Neural cell (in vitro differentiated cells): ENCODE measurements around the gene TCP11. TPM values are rescaled to one million over a fixed set of nuclear protein-coding genes. Genes with fewer than 3 reads are reported as not detected.

ENCODE experiments used
- H2AFZ ChIP-seq: fragments of 200-600, 300-800 bp; sonication (generic), shearing (Covaris generic); 2 replicates; pipeline ENCODE4 v1.6.0; 2014; ENCODE audit warnings: low read depth, mild to moderate bottlenecking, antibody characterized with exemption, low read length, moderate library complexity
- H3F3A ChIP-seq: fragments of 200-600 bp; shearing (Covaris generic); 2 replicates; pipeline ENCODE4 v1.6.1; 2016; ENCODE audit warnings: mild to moderate bottlenecking, moderate library complexity, mixed read lengths, antibody characterized with exemption, low read length; ENCODE audit not compliant: insufficient read depth, poor library complexity, severe bottlenecking
- H3K27ac ChIP-seq: fragments of 200-600, 300-800 bp; sonication (generic), shearing (Covaris generic); 2 replicates; pipeline ENCODE4 v1.5.1; 2014; ENCODE audit warnings: mild to moderate bottlenecking, low read length, moderate library complexity
- H3K27me3 ChIP-seq: fragments of 300-800, 200-600 bp; sonication (generic), shearing (Covaris generic); 2 replicates; pipeline ENCODE4 v1.6.0; 2014; ENCODE audit warnings: mild to moderate bottlenecking, low read depth, low read length, moderate library complexity; ENCODE audit not compliant: insufficient read depth
- H3K36me3 ChIP-seq: fragments of 300-800, 200-600 bp; sonication (generic), shearing (Covaris generic); 2 replicates; pipeline ENCODE4 v1.5.1; 2014; ENCODE audit warnings: mild to moderate bottlenecking, antibody characterized with exemption, low read length, moderate library complexity; ENCODE audit not compliant: insufficient read depth
- H3K4me2 ChIP-seq: fragments of 300-800, 200-600 bp; sonication (generic), shearing (Covaris generic); 2 replicates; pipeline ENCODE4 v1.6.0; 2014; ENCODE audit warnings: mild to moderate bottlenecking, low read length
- H3K4me3 ChIP-seq: fragments of 300-800, 200-600 bp; sonication (generic), shearing (Covaris generic); 2 replicates; pipeline ENCODE4 v1.5.1; 2014; ENCODE audit warnings: mild to moderate bottlenecking, low read length, moderate library complexity
- H3K79me2 ChIP-seq: fragments of 200-600 bp; shearing (Covaris generic); replicated peaks from 2 replicates; pipeline ENCODE4 v1.6.0; 2014; ENCODE audit warnings: mild to moderate bottlenecking, low read length, moderate library complexity; ENCODE audit not compliant: insufficient read depth
- H3K9ac ChIP-seq: fragments of 300-800, 200-600 bp; sonication (generic), shearing (Covaris generic); 2 replicates; pipeline ENCODE4 v1.6.1; 2016; ENCODE audit warnings: mild to moderate bottlenecking, low read length, mixed read lengths
- H3K9me2 ChIP-seq: fragments of 200-600 bp; shearing (Covaris generic); 2 replicates; pipeline ENCODE4 v1.6.1; 2016; ENCODE audit warnings: mild to moderate bottlenecking, low read length, mixed read lengths; ENCODE audit not compliant: insufficient read depth
- H3K9me3 ChIP-seq: fragments of 200-600, 300-800 bp; sonication (generic), shearing (Covaris generic); 2 replicates; pipeline ENCODE4 v1.6.1; 2016; ENCODE audit warnings: mild to moderate bottlenecking, mixed run types, low read length, moderate library complexity, mixed read lengths
- H4K20me1 ChIP-seq: fragments of 200-600 bp; shearing (Covaris generic); 2 replicates; pipeline ENCODE4 v1.6.1; 2016; ENCODE audit warnings: mild to moderate bottlenecking, mixed run types; ENCODE audit not compliant: insufficient read depth
- CTCF ChIP-seq: fragments of 450-650 bp; IDR thresholded peaks from 2 replicates; pipeline ENCODE4 v1.5.1; 2014; ENCODE audit warnings: antibody characterized with exemption, mild to moderate bottlenecking, moderate library complexity; ENCODE audit not compliant: poor library complexity, severe bottlenecking
- EP300 ChIP-seq: fragments of 450-650 bp; conservative IDR thresholded peaks from 2 replicates; pipeline ENCODE4 v1.6.1; 2014; ENCODE audit warnings: antibody characterized with exemption, mild to moderate bottlenecking, moderate library complexity; ENCODE audit not compliant: poor library complexity, severe bottlenecking
- EZH2 ChIP-seq: fragments of 200-600, 300-800 bp; shearing (Covaris generic), sonication (generic); IDR thresholded peaks from 2 replicates; pipeline ENCODE4 v1.6.1; 2014; ENCODE audit warnings: antibody characterized with exemption, low read length, borderline replicate concordance, mild to moderate bottlenecking; ENCODE audit not compliant: insufficient read depth, poor library complexity, severe bottlenecking
- MXI1 ChIP-seq: fragments of 450-650 bp; conservative IDR thresholded peaks from 2 replicates; pipeline ENCODE4 v1.6.1; 2014; ENCODE audit warnings: antibody characterized with exemption, mild to moderate bottlenecking; ENCODE audit not compliant: poor library complexity, severe bottlenecking
- POLR2AphosphoS5 ChIP-seq: IDR thresholded peaks from 2 replicates; pipeline ENCODE4 v1.6.1; 2012
- RAD21 ChIP-seq: fragments of 450-650 bp; conservative IDR thresholded peaks from 2 replicates; pipeline ENCODE4 v1.6.1; 2014; ENCODE audit warnings: antibody characterized with exemption, mild to moderate bottlenecking, moderate library complexity
- SMC3 ChIP-seq: fragments of 450-650 bp; conservative IDR thresholded peaks from 2 replicates; pipeline ENCODE4 v1.6.1; 2014; ENCODE audit warnings: antibody characterized with exemption, mild to moderate bottlenecking, moderate library complexity; ENCODE audit not compliant: poor library complexity
- TAF1 ChIP-seq: IDR thresholded peaks from 2 replicates; pipeline ENCODE4 v1.6.1; 2012; ENCODE audit warnings: low read depth
- polyA plus RNA-seq: library from polyadenylated mRNA; depleted of rRNA; stranded (reverse); fragments of >200 nt; gene quantifications from 2 replicates; pipeline ENCODE4 v1.2.3, GENCODE V29; 2014
- TF ChIP-seq, protein P1 (sequence below): IDR thresholded peaks from 2 replicates; pipeline ENCODE4 v1.6.1; 2012; ENCODE audit warnings: borderline replicate concordance

Gene TCP11
- polyA plus RNA-seq, 1 donor from 2014 or later = not detected

- Histone ChIP-seq H3F3A (no peaks in the 10 kb centered on the region), H3K9me2 (no peaks in the 10 kb centered on the region), H3K27me3 (no peaks in the 10 kb centered on the region), H3K27ac (no peak overlapping the region), H3K4me3 (no peak overlapping the region), H3K79me2 (no peaks in the 10 kb centered on the region), H3K9me3 (no peaks in the 10 kb centered on the region), H4K20me1 (no peaks in the 10 kb centered on the region), H3K36me3 (no peaks in the 10 kb centered on the region), H3K9ac (no peak overlapping the region), H3K4me2 (no peak overlapping the region), H2AFZ (no peak overlapping the region)
- no peak for TF ChIP-seq POLR2AphosphoS5
- no peak for TF ChIP-seq RAD21
- no peak for TF ChIP-seq CTCF
- TF ChIP-seq, protein P1, sequence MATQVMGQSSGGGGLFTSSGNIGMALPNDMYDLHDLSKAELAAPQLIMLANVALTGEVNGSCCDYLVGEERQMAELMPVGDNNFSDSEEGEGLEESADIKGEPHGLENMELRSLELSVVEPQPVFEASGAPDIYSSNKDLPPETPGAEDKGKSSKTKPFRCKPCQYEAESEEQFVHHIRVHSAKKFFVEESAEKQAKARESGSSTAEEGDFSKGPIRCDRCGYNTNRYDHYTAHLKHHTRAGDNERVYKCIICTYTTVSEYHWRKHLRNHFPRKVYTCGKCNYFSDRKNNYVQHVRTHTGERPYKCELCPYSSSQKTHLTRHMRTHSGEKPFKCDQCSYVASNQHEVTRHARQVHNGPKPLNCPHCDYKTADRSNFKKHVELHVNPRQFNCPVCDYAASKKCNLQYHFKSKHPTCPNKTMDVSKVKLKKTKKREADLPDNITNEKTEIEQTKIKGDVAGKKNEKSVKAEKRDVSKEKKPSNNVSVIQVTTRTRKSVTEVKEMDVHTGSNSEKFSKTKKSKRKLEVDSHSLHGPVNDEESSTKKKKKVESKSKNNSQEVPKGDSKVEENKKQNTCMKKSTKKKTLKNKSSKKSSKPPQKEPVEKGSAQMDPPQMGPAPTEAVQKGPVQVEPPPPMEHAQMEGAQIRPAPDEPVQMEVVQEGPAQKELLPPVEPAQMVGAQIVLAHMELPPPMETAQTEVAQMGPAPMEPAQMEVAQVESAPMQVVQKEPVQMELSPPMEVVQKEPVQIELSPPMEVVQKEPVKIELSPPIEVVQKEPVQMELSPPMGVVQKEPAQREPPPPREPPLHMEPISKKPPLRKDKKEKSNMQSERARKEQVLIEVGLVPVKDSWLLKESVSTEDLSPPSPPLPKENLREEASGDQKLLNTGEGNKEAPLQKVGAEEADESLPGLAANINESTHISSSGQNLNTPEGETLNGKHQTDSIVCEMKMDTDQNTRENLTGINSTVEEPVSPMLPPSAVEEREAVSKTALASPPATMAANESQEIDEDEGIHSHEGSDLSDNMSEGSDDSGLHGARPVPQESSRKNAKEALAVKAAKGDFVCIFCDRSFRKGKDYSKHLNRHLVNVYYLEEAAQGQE = no peak
- no peak for TF ChIP-seq SMC3
- no peak for TF ChIP-seq TAF1
- no peak for TF ChIP-seq MXI1
- no peak for TF ChIP-seq EZH2
- no peak for TF ChIP-seq EP300
Observed at GRCh38 chr6:35181933-35182612, 40.9 kb upstream of the TCP11 start.

DNA sequence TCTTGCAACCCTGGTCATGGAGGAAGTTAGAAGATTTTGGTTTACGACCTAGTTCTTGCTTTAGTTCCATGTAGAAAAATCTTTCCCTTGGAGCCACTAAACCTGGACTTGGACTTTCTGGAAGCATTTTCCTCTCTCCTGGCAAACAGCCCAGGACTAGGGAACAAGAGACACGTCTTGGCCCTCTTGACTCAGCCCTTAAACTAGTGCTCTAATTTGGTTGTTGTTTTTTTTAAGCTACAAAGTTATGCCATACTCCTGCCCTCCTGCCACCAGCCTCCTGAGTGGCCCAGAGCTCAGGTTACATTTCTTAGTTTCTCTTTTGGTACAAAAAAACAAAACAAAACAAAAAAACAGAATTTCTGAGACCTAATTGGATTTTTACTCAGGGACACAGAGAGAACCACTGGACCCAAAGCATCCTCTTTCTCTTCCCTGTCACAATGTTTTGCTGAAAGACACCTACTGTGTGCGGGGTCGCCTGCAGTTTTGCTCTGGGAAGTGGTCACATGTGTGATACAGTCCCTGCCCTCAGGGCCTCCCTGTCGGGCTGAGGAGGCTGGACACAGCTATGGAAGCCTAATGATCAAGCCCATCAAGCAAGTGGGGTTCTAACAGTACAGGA is 40.3 kb upstream of the TCP11 start:
- Histone ChIP-seq H3K27me3 (no peaks in the 10 kb centered on the region), H4K20me1 (no peaks in the 10 kb centered on the region), H3K36me3 (no peaks in the 10 kb centered on the region), H3K9me2 (no peaks in the 10 kb centered on the region), H3K4me2 (no peak overlapping the region), H3K27ac (no peak overlapping the region), H3K4me3 (no peak overlapping the region), H3K9me3 (no peaks in the 10 kb centered on the region), H3K9ac (no peak overlapping the region), H3K79me2 (no peaks in the 10 kb centered on the region), H2AFZ (no peak overlapping the region), H3F3A (no peaks in the 10 kb centered on the region)
- TF ChIP-seq TAF1 (no peak), CTCF (no peak), EP300 (no peak), MXI1 (no peak), EZH2 (no peak), SMC3 (no peak), POLR2AphosphoS5 (no peak), RAD21 (no peak)
- TF ChIP-seq, protein P1 = no peak
